WTC11 (cell line): ENCODE data around the gene ZNF774.

Experiments used
- CREM ChIP-seq: sonication (generic); formaldehyde crosslinking; IDR thresholded peaks from 2 replicates; pipeline ENCODE4 v1.8.1; 2022; ENCODE audit warnings: mild to moderate bottlenecking, missing genetic modification reagents, moderate library complexity
- IRF2 ChIP-seq: sonication (generic); formaldehyde crosslinking; IDR thresholded peaks from 2 replicates; pipeline ENCODE4 v1.8.0; 2022; ENCODE audit warnings: low read depth, missing genetic modification reagents, borderline replicate concordance
- NFE2L1 ChIP-seq: sonication (generic); formaldehyde crosslinking; IDR thresholded peaks from 2 replicates; pipeline ENCODE4 v1.8.1; 2023; ENCODE audit warnings: missing genetic modification reagents
- NR3C1 ChIP-seq: sonication (generic); formaldehyde crosslinking; conservative IDR thresholded peaks from 2 replicates; pipeline ENCODE4 v1.8.1; 2023; ENCODE audit warnings: low read depth, mild to moderate bottlenecking, missing genetic modification reagents
- SMAD3 ChIP-seq: sonication (generic); formaldehyde crosslinking; IDR thresholded peaks from 2 replicates; pipeline ENCODE4 v1.8.0; 2022; ENCODE audit warnings: missing genetic modification reagents, mild to moderate bottlenecking, borderline replicate concordance
- SP1 ChIP-seq: sonication (generic); formaldehyde crosslinking; conservative IDR thresholded peaks from 2 replicates; pipeline ENCODE4 v1.8.1; 2022; ENCODE audit warnings: missing genetic modification reagents
- TP53 ChIP-seq: sonication (generic); formaldehyde crosslinking; IDR thresholded peaks from 2 replicates; pipeline ENCODE4 v1.8.1; 2023; ENCODE audit warnings: mild to moderate bottlenecking, missing genetic modification reagents
- ZMAT4 ChIP-seq: fragments of 250-450 bp; sonication (Bioruptor Pico); IDR thresholded peaks from 2 replicates; pipeline ENCODE4 v1.9.0; 2021; ENCODE audit warnings: mild to moderate bottlenecking
- ZNF121 ChIP-seq: sonication (generic); formaldehyde crosslinking; IDR thresholded peaks from 2 replicates; pipeline ENCODE4 v1.8.0; 2023; ENCODE audit warnings: missing genetic modification reagents
- ZNF138 ChIP-seq: sonication (generic); formaldehyde crosslinking; conservative IDR thresholded peaks from 2 replicates; pipeline ENCODE4 v1.8.1; 2022; ENCODE audit warnings: mild to moderate bottlenecking, moderate library complexity, missing genetic modification reagents
- ZNF219 ChIP-seq: sonication (generic); formaldehyde crosslinking; IDR thresholded peaks from 2 replicates; pipeline ENCODE4 v1.8.0; 2023; ENCODE audit warnings: missing genetic modification reagents, mild to moderate bottlenecking, borderline replicate concordance
- TF ChIP-seq, protein P1 (sequence below): fragments of 200-600 bp; IDR thresholded peaks from 2 replicates; pipeline ENCODE4 v1.8.0; 2022; ENCODE audit warnings: antibody characterized with exemption
- TF ChIP-seq, protein P2 (sequence below): sonication (generic); formaldehyde crosslinking; IDR thresholded peaks from 2 replicates; pipeline ENCODE4 v1.8.1; 2022; ENCODE audit warnings: mild to moderate bottlenecking, moderate library complexity, missing genetic modification reagents
- TF ChIP-seq, protein P3 (sequence below): sonication (generic); formaldehyde crosslinking; IDR thresholded peaks from 2 replicates; pipeline ENCODE4 v1.8.1; 2023; ENCODE audit warnings: mild to moderate bottlenecking, missing genetic modification reagents, moderate library complexity

- TF ChIP-seq, protein P1, sequence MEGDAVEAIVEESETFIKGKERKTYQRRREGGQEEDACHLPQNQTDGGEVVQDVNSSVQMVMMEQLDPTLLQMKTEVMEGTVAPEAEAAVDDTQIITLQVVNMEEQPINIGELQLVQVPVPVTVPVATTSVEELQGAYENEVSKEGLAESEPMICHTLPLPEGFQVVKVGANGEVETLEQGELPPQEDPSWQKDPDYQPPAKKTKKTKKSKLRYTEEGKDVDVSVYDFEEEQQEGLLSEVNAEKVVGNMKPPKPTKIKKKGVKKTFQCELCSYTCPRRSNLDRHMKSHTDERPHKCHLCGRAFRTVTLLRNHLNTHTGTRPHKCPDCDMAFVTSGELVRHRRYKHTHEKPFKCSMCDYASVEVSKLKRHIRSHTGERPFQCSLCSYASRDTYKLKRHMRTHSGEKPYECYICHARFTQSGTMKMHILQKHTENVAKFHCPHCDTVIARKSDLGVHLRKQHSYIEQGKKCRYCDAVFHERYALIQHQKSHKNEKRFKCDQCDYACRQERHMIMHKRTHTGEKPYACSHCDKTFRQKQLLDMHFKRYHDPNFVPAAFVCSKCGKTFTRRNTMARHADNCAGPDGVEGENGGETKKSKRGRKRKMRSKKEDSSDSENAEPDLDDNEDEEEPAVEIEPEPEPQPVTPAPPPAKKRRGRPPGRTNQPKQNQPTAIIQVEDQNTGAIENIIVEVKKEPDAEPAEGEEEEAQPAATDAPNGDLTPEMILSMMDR: no peak
- TF ChIP-seq ZNF219 (CRISPR knock-in tag) (no peak), ZNF121 (CRISPR knock-in tag) (no peak), SMAD3 (CRISPR knock-in tag) (no peak), IRF2 (CRISPR knock-in tag) (no peak), ZNF138 (CRISPR knock-in tag) (no peak), NR3C1 (CRISPR knock-in tag) (no peak), CREM (CRISPR knock-in tag) (no peak), ZMAT4 (CRISPR knock-in tag) (no peak), TP53 (CRISPR knock-in tag) (no peak), NFE2L1 (CRISPR knock-in tag) (no peak), SP1 (no peak)
- TF ChIP-seq, protein P2, sequence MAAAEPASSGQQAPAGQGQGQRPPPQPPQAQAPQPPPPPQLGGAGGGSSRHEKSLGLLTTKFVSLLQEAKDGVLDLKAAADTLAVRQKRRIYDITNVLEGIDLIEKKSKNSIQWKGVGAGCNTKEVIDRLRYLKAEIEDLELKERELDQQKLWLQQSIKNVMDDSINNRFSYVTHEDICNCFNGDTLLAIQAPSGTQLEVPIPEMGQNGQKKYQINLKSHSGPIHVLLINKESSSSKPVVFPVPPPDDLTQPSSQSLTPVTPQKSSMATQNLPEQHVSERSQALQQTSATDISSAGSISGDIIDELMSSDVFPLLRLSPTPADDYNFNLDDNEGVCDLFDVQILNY (CRISPR knock-in tag): no peak
- TF ChIP-seq, protein P3, sequence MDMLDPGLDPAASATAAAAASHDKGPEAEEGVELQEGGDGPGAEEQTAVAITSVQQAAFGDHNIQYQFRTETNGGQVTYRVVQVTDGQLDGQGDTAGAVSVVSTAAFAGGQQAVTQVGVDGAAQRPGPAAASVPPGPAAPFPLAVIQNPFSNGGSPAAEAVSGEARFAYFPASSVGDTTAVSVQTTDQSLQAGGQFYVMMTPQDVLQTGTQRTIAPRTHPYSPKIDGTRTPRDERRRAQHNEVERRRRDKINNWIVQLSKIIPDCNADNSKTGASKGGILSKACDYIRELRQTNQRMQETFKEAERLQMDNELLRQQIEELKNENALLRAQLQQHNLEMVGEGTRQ (CRISPR knock-in tag): no peak
Observed at GRCh38 chr15:90375071-90375470, 23.0 kb downstream of the ZNF774 start.
